A673 (cell line): ENCODE measurements around the gene ANAPC16. TPM values are rescaled to one million over a fixed set of nuclear protein-coding genes. Genes with fewer than 3 reads are reported as not detected.

Experiments used
- BruUV-seq: library from RNA; stranded (reverse); fragments of 400-500 nt; replicated peaks from 2 replicates; lab custom pipeline; 2021; lab: Mats Ljungman, UMichigan
- CTCF ChIA-PET: fragments of 300-600 bp; sonication (Branson Sonifier 250); formaldehyde crosslinking; loops from one replicate; lab custom pipeline; 2022; ENCODE audit warnings: antibody characterized with exemption; lab: Charles Lee
- POLR2A ChIA-PET: fragments of 300-600 bp; sonication (Branson Sonifier 250); formaldehyde crosslinking; loops from one replicate; lab custom pipeline; 2022; ENCODE audit warnings: antibody characterized with exemption; ENCODE audit not compliant: low non-redundant PET; lab: Charles Lee
- DNase-seq: peaks from one replicate; pipeline ENCODE4 v3.0.0-alpha.2; 2015; ENCODE audit warnings: low spot score
- H3K27ac ChIP-seq: fragments of 200-600 bp; sonication (generic); 2 replicates; pipeline ENCODE4 v1.5.1; 2016; ENCODE audit warnings: mixed run types, low read depth, mild to moderate bottlenecking, mixed read lengths, antibody characterized with exemption, low read length; ENCODE audit not compliant: poor library complexity, severe bottlenecking
- H3K27me3 ChIP-seq: fragments of 200-600 bp; sonication (generic); replicated peaks from 2 replicates; pipeline ENCODE4 v1.6.1; 2017; ENCODE audit warnings: mixed run types, low read depth, mild to moderate bottlenecking, mixed read lengths, antibody characterized with exemption, low read length; ENCODE audit not compliant: insufficient read depth, poor library complexity
- H3K36me3 ChIP-seq: fragments of 200-600 bp; sonication (generic); 2 replicates; pipeline ENCODE4 v1.6.1; 2016; ENCODE audit warnings: mixed run types, mild to moderate bottlenecking, mixed read lengths, antibody characterized with exemption, low read length; ENCODE audit not compliant: insufficient read depth, poor library complexity, severe bottlenecking
- H3K4me1 ChIP-seq: fragments of 200-600 bp; sonication (generic); 2 replicates; pipeline ENCODE4 v1.6.1; 2017; ENCODE audit warnings: mixed run types, mild to moderate bottlenecking, mixed read lengths, antibody characterized with exemption, low read length; ENCODE audit not compliant: insufficient read depth, poor library complexity, severe bottlenecking
- H3K4me3 ChIP-seq: fragments of 200-600 bp; sonication (generic); 2 replicates; pipeline ENCODE4 v1.5.1; 2016; ENCODE audit warnings: low read depth, mixed run types, mild to moderate bottlenecking, mixed read lengths, low read length; ENCODE audit not compliant: poor library complexity, severe bottlenecking
- H3K9me3 ChIP-seq: fragments of 200-600 bp; sonication (generic); 2 replicates; pipeline ENCODE4 v1.6.1; 2016; ENCODE audit warnings: mixed run types, low read depth, mild to moderate bottlenecking, mixed read lengths, antibody characterized with exemption, low read length; ENCODE audit not compliant: poor library complexity, severe bottlenecking
- EZH2 ChIP-seq: fragments of 200-600 bp; sonication (generic); IDR thresholded peaks from 2 replicates; pipeline ENCODE4 v1.6.1; 2017; ENCODE audit warnings: borderline replicate concordance, low read depth, mild to moderate bottlenecking, mixed read lengths, antibody characterized with exemption, low read length; ENCODE audit not compliant: poor library complexity, severe bottlenecking
- intact Hi-C: fragments of 100-400 bp; cut with micrococcal nuclease; formaldehyde crosslinking; loops from one replicate; pipeline ENCODE4 v1.10.0; 2022; ENCODE audit not compliant: unreplicated experiment
- total RNA-seq: library from RNA; stranded (reverse); gene quantifications from 2 replicates; pipeline ENCODE4 v1.2.3, GENCODE V29; 2021
- TF ChIP-seq, protein P1 (sequence below): fragments of 300-800, 200-600 bp; sonication (generic); conservative IDR thresholded peaks from 2 replicates; pipeline ENCODE4 v1.5.1; 2017; ENCODE audit warnings: low read depth, mild to moderate bottlenecking, antibody characterized with exemption, low read length, moderate library complexity, mixed read lengths

Gene ANAPC16
- total RNA-seq, 1 experiment from 2014 or later = 57.6 TPM

GRCh38 chr10:72229261-72230251 is 13.7 kb downstream of the ANAPC16 start:
- CTCF ChIA-PET = interaction anchor here (0.6 kb wide), 1 partner anchor 167 kb away, joined by 4 read pairs; no protein-coding TSS in a partner anchor
- H3K9me3 ChIP-seq = no peaks in the 10 kb centered on the region
- no peak for TF ChIP-seq EZH2
- TF ChIP-seq, protein P1, sequence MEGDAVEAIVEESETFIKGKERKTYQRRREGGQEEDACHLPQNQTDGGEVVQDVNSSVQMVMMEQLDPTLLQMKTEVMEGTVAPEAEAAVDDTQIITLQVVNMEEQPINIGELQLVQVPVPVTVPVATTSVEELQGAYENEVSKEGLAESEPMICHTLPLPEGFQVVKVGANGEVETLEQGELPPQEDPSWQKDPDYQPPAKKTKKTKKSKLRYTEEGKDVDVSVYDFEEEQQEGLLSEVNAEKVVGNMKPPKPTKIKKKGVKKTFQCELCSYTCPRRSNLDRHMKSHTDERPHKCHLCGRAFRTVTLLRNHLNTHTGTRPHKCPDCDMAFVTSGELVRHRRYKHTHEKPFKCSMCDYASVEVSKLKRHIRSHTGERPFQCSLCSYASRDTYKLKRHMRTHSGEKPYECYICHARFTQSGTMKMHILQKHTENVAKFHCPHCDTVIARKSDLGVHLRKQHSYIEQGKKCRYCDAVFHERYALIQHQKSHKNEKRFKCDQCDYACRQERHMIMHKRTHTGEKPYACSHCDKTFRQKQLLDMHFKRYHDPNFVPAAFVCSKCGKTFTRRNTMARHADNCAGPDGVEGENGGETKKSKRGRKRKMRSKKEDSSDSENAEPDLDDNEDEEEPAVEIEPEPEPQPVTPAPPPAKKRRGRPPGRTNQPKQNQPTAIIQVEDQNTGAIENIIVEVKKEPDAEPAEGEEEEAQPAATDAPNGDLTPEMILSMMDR = no peak
- BruUV-seq = no TSS peak
- H3K4me1 ChIP-seq = peaks cover 22% of the 10 kb centered on the region
- peaks cover 24% of the 10 kb centered on the region for H3K36me3 ChIP-seq
- DNase-seq = no peak
- H3K4me3 ChIP-seq = no peak overlapping the region
- POLR2A ChIA-PET = no interaction called here
- intact Hi-C loops = loop anchor here (10.0 kb wide), 2 partner anchors 95 to 275 kb away; no protein-coding TSS in a partner anchor
- H3K27me3 ChIP-seq = no peaks in the 10 kb centered on the region
- H3K27ac ChIP-seq = peak overlapping the region; percentile 7

GRCh38 chr10:72233621-72234020 is 17.8 kb downstream of the ANAPC16 start:
- intact Hi-C loops = no loop called here
- H3K36me3 ChIP-seq = peaks cover 33% of the 10 kb centered on the region
- ChIA-PET CTCF (no interaction called here), POLR2A (no interaction called here)
- H3K27me3 ChIP-seq = no peaks in the 10 kb centered on the region
- H3K4me3 ChIP-seq = no peak overlapping the region
- no TSS peak for BruUV-seq
- H3K9me3 ChIP-seq = no peaks in the 10 kb centered on the region
- no peak overlapping the region for H3K27ac ChIP-seq
- no peak for TF ChIP-seq EZH2
- TF ChIP-seq, protein P1 = no peak
- DNase-seq = no peak
- peaks cover 6% of the 10 kb centered on the region for H3K4me1 ChIP-seq

GRCh38 chr10:72234560-72235095 is 18.8 kb downstream of the ANAPC16 start:
- Histone ChIP-seq H3K36me3 (peaks cover 31% of the 10 kb centered on the region), H3K27ac (no peak overlapping the region), H3K27me3 (no peaks in the 10 kb centered on the region), H3K4me1 (no peaks in the 10 kb centered on the region), H3K4me3 (no peak overlapping the region), H3K9me3 (no peaks in the 10 kb centered on the region)
- DNase-seq = no peak
- intact Hi-C loops = no loop called here
- TF ChIP-seq, protein P1 = no peak
- TF ChIP-seq EZH2 = no peak
- no TSS peak for BruUV-seq
- CTCF ChIA-PET = no interaction called here
- POLR2A ChIA-PET = no interaction called here
